Stimulated activated naive CD4-positive, alpha-beta T cell (primary cell): ENCODE measurements around the gene PROK1.
"Not testable (repeated sequence)": the region's sequence is repeated elsewhere in the genome, so short reads cannot be mapped to it uniquely, and the experiment has no call there.

Source experiments
- DNase-seq, 6 experiments: peaks; one replicate each; lab custom pipeline; 2025; lab: John Stamatoyannopoulos, UW

The PROK1 gene, protein sequence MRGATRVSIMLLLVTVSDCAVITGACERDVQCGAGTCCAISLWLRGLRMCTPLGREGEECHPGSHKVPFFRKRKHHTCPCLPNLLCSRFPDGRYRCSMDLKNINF

DNA sequence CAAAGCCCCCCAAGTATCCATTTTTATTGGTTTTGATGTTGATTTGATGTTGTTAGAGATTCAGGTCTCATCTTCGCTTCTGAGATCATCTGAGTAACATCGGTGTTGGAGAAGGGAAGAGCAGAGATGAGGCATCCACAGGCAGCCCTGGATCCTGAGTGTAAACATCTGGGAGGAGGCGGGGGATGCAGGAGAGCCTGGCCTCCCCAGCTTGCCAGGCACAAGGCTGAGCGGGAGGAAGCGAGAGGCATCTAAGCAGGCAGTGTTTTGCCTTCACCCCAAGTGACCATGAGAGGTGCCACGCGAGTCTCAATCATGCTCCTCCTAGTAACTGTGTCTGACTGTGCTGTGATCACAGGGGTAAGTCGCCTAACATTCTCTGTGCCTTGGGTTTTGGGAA, at the start of gene PROK1:
PROK1 (plus strand) TSS at position 221 of the 400 bp plus-strand sequence; CDS start at position 289, 68 bp downstream.
- no peak for DNase-seq

DNA sequence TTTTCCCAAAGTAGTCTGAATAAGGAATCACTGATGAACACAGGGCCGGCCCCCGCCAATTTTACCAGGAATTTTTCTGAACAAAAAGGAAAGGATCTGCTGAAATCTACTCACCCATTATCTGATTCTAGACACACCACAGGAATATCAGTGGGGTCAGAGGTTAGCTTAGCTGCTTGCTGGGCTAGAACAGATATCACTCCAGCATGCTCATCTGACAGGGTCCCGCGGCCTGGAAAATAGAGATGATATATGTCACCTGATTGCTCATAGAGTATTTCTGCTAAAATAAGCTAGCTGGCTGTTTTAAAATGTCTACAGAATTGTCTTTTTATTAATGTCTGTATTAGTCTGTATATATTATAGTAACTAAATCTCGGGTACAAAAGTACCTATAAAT, 47.1 kb upstream of the PROK1 start:
- DNase-seq, result no peak

DNA sequence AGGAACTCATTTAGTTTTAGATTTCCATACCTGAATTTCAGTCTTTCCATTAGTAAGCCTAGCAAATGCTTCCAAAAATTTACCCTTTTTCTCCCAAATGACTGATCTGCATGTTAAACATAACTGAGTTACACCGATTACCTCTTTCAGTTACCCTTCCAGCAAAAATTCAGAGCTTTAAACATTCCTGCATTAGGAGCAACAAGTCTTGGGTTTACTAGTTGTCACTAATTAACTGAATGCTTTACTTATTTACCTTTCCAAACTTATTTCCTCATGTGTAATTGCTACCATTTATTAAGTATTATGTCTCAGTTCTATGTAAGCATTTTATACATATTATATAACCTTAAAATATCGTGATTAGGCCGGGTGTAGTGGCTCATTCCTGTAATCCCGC, 46.5 kb upstream of the PROK1 start:
- DNase-seq, result no peak

DNA sequence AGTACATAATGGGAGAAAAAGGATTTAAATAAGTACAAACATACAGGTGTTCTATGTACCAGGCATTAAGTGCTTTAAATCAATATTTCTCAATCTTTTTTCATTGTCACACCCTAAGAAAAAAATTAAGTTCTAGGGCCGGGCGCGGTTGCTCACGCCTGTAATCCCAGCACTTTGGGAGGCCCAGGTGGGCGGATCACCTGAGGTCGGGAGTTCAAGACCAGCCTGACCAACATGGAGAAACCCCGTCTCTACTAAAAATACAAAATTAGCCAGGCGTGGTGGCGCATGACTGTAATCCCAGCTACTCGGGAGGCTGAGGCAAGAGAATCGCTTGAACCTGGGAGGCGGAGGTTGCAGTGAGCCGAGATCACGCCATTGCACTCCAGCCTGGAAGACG, 44.5 kb upstream of the PROK1 start:
- not testable (repeated sequence) for DNase-seq

DNA sequence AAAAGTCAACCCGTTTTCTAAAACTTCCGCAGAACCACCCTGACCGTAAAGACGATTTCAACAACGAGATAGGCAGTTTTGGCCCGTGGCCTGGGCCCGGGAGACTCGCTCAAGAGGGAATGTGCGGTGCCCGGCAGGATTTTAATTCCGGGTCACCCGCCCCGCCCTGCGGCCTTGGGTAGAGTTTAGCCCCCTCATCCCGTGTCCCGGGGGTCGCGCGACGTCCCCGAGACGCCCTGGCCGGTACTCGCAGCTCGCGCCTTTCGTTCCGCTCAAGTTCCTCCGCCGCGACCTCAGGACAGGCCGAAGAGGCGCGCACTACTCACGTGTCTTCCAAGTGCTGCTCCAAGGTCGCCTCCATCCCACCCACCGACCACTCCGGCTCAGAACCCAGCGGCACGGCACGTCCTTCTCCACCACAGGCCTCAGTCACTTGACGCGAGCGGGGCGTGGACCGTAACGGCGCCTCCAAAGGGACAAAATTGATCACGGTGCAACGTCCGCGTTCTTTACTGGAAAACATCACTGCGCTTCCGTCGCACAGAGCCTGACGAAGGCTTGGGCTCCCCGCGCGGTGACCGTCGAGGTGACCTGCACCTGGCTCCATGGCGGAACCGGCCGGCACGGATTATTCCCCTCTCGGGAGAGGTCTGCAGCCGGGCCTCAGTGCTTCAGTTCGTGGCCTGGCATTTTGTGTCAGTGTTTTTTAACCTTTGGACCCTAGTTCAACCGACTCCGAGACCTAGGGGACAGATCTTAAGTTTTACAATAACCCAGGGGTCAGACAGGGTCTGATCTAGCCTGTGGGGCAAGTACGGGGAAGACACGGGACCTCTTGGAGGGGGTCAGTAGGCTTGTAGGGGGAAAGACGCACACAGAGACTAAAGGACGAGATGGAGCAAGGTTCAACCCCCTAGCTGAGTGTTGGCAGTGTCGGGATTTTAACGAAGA, 43.4 kb upstream of the PROK1 start, which contains the start of gene LAMTOR5:
LAMTOR5 (minus strand) TSS at position 435 of the 951 bp plus-strand sequence; CDS start at position 361, 74 bp downstream.
- peak; percentile 79 to 93 (median 86) for DNase-seq

DNA sequence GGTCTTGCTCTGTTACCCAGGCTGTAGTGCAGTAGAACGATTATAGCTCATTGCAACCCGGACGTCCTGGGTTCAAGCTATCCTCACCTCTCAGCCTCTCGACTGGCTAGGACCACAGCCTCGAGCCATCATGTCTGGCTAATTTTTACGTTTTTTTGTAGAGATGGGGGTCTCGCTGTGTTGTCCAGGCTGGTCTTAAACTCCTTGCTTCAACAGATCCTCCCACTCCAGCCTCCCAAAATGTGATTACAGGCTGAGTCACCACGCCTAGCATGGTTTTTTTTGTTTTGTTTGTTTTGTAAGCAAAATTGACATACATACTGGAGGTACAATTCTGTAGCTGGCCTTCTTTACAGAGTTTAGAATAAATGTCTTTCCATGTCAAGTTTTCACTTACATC, 42.5 kb upstream of the PROK1 start:
- no peak for DNase-seq

DNA sequence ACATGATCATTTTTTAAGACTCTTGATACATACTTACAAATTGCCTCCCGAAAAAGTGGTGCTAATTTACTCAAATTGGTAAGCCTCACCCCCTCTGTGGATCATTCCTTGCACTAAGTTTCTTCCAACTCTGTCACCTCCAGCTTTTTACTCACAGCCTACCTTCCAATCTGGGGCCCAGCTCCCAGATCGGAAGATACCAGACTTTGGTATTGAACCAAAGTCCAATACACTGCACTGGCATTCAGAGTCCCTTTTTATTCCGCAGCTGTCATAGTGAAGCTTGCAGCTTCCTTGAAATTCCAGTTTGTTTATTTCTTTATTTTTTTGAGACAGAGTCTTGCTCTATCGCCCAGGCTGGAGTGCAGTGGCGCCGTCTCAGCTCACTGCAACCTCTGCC, 41.6 kb upstream of the PROK1 start:
- DNase-seq, result no peak

DNA sequence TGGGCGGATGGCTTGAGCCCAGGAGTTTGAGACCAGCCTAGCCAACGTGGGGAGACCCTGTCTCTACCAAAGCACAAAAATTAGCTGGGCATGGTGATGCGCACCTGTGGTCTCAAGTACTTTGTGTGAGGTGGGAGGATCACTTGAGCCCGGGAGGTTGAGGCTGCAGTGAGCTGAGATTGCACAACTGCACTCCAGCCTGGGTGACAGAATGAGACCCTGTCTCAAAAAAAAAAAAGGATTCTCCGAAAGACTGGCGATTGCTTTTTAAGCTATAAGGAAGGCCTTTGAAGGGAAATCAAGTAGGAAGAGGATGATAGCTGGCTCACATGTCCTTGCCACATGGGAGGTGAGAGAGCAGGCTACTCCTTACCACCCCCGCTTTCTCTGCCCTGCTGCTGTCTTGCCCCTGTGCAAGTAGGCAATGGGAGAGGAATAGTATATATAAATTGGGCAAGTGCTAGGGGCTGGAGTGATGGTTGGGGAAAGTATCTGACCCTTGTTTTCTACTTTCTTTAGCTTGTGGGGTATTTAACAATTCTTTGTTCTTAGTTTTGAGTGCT, 39.7 kb upstream of the PROK1 start:
- DNase-seq, result no peak

DNA sequence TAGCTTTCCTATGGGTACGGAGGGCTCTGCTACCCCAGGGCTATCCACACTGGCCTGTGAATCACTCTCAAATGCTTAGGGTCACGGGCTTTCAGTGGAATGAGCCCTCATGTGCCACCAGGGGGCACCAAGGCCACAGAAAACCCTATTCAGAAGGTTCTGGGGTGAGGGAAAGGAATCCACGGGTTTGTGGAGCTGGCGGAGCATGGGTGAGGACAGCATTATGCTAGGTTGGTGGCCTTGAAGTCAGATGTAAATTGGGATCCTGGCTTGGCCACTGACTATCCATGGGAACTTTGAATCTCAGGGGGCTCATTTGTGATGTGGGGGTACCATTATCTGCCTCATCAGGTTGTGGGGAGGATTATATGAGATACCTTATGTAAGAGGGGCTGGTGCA, 38.4 kb upstream of the PROK1 start:
- DNase-seq, result peak; percentile 18 to 55 (median 40)

DNA sequence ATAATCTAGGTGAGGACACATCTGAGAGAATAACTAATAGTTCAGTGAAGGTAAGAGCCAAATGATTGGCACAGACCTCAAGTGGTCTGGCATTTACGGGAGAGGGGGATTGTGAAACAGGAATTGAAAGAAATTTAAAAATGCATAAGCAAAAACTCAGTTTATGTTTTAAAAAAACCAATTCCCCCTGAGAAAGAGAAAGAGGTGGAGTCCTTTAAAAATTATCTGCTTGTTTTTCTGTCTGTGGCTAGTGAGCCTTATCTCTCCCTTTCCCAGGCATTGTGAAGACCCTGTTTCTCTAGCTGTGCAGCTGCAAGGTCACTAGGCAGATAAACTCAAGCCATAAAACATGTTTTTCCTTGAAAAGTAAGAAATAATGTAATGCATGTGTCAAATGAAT, 37.9 kb upstream of the PROK1 start:
- DNase-seq, result not testable (repeated sequence)

DNA sequence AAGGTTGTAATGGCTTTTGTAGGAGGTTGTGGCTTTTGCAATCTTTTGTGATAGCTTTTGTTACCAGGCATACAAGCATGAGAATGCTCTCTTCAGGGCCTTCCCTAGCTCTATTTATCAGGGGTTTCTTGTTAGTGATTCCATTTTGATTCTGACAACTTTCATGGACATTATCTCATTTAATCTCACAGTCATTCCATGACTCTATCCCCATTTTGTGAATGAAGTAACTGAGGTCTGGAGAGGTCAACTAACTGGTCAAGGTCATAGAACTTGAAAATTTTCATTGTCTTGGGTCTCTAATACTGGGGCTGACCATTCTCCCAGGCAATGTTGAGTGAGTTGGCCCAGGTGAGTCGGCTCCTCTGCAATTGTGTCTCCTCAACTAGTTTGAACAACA, 32.2 kb upstream of the PROK1 start:
- DNase-seq, result no peak

DNA sequence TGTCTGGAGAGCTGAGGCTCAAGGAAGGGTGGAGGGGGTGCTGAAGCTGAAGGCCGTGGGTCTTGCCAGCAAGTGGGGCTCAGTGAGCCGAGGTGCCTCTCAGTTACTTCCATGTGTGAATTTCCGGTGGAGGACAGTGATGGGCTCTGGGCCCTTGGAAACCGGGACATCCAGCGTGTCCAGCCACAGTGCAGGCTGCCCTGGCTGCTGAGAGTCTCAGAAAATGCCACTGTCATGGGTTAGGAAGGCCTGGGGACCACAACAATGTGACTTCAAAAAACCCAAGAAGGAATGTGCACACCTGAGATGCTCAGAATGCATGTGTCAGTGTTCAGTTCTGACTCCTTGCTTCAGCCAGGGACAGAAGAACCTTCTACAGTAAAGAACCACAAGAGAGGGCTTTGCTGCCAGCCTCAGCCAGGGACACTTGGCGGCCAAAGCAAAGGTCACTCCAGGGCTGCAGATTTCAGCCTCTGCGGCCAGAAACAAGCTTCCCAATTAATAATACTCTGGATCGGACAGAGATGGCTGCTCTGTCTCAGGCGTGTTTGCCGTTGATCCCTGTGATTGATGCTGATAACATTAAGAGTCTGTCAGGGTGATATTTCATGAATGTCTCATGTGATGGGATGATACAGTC, 30.8 kb upstream of the PROK1 start:
- DNase-seq, result no peak

DNA sequence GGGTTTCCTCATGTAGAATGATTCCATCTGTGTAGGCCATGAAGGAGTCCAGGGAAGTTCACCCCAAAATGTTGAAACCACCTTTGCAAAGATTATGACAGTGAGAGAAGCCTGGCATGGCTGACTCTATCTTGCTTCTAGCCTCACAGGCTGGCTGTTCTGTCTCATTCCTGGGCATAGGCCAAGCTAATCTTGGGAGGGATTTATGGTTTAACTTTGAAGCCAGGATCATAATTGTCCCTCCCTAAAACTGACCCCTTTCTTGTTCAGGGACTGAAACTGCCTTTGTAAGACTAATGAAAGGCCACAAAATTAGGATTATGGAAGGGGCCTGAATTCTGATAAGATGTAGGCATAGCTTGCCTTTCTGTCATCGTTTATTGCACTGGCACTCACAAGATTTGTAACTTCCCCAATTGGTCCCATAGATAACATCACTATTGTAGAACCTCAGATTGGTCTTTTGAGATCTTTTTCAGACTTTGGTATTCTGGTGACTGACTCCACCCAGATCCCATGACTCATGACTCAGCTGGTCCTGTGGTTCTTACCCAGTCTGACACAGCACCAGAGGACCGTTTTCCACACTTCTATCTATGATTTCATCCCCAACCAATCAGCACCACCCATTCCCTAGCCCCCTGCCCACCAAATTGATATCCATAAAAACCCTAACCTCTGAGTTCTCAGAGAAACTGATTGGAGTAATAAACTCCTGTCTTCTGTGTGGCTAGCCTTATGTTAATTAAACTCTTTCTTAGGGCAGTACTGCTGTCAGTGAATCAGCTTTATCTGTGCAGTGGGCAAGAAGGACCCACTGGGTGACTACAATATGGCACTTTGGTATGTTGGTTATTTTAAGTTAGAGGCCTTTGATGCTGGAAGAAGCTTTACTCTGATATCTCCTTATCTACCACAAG, 29.8 kb upstream of the PROK1 start:
- no peak for DNase-seq

DNA sequence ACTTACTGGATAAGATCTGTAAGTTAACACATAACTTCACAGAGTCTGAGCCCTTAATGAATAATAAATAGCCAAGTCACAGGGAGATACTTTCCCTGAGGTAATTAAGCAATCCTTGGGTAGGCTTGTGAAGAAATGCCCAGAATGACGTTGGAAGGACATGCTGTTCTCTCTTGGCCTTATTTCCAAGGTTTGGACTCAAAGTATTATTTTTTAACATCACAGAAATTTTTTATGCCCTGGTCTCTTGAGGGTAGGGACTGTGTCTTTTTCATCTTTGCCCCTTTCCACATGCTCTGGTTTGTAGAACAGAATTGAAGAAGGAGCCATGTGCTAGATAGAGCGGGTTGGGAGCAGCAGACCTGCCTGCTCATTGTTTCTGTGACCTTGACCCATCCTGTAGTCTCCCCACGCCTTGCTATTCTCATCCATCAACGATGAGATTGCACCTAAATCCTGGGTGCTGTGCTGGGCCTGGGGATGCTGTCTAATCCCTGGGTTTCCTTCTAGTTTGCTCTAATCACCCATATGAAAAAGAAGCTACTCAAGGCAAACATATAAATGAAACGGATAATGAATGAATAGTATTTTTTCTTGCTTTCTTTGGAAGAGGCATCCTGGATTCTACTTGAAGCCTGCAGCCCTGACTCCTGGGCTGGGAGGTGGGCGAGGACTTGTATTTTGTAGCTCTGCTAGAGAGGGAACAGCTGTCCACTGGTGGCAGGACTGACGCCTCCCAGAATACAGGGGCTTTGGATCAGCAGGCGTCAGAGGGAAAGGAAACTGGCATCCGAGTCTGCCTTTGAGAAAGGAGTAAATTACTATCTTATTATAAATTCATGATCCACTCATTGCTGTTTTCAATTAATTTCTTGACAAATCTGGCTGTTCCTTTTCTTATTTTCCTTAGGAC, 26.0 kb upstream of the PROK1 start:
- no peak for DNase-seq

DNA sequence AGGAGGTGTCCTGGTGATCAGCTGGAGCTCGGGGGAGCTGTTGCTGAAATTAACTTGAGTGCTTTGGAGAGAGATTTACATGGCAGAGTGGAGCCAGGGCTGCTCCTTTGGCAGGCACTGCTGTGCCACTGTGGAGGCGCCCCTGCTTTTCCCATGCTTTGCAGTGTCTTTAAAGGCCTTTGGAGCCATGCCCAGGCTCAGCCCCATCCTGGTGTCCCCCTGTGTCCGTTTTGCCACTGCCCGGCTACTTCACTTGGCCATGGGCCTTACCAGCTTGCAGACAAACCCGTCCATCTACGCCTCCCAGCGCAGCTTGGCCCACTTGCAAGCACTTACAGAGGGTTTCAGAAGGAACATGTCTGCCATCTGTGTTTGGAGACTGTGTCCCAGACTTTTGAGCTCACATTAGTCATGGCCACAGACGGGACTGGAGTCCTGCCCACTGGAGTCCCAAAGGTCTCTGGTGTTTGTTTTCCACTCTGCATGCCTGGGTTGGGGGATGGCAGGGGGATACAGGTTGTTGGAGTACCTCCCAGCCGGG, 25.3 kb upstream of the PROK1 start:
- no peak for DNase-seq

DNA sequence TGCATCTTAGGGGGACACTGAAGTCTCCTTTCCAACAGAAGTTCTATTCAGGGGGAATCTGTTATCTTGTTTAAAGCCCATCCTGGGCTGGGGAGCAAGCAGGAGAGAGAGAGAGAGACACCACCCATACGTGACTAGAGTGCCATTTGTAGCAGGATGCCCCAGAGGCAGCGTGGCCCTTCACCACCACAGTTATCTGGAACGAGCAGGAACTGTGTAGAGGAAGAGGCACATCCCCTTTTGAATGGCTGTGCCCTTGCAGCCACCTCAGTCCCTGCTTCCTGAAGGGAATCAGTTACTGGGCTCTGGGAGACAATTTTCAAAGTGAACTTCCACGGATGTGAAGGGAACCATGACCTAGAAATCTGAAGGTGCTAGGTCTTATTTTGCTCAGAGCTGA, 24.1 kb upstream of the PROK1 start:
- no peak for DNase-seq

DNA sequence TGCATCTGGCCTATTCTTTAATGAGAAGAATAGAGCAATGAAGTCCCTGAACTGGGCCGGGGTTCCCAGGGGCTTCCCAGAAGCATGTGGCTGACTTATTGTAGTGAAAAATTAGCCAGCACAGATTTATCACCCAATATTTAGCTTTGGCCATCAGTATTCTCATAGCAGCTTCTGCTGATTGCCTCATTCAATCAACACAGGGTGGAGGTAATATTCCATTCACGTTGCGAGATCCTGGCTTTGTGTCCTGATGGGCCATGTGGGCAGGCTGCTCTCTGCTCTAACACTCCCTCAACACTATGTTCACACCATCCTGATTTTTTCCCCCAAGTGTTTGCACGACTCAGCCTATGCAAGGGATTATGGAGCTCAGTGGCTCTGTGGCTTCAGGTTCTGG, 22.0 kb upstream of the PROK1 start:
- DNase-seq, result no peak

DNA sequence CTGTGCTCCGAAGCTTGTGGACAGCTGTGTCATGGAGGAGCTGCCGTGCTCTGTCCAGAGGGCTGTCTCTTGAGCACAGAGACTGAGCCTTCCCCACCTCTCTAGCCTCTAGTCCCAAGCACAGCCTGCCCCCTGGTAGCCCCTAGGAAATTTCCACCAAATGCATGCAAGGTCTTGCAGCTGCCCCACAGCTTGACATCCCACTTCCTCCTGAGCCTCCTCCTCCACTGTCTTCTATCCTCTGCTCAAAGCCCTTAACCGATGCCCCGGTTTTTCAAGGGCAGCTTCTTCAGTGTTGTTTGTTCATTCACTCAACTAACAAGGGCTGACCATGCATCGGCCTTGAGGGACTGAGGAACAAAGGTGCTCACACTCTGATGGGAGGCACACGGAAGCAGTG, 20.6 kb upstream of the PROK1 start:
- no peak for DNase-seq

DNA sequence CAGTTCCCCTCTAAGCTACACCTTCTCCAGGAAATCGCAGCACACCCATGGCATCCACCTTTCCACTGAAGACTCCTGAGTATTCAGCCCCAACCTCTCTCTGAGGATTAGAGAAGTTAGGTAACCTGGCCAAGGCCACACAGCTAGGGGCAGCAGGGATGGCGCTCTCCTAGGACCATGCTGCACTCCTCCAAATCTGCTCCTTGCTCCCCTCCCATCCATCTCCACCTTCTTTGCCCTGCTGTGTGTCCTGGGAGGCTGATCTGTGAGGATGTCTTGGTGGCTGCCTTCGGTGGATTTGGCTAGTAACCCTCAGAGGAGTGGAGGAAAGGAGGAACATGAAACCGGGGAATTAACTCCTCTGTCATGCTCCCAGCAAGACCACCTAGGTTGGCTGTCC, 20.0 kb upstream of the PROK1 start:
- DNase-seq, result no peak

DNA sequence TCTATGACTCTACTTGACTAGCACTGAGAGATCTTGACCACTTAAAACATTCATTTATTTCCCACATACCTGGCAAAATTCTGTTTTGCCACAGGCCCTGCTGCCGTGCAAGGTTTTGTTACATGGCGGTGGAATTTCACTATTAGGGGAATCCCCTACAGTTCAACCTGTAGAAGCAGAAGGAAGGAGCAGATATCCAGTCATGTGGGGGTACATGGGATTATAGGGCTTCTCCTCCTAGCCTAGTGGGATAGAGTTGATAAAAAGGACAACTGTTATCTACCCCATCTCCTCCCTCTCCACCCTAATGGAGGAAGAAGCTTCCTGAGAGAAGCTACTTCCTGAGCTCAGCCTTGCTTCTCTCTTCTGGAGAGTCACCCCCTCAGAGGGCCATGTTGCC, 17.7 kb upstream of the PROK1 start:
- DNase-seq, result no peak
